WERI-Rb-1 (cell line): ENCODE data around the gene UBR3.
"Not testable (repeated sequence)": the region's sequence is repeated elsewhere in the genome, so short reads cannot be mapped to it uniquely, and the experiment has no call there.

Experiments used
- DNase-seq: peaks from one replicate; pipeline ENCODE4 v3.0.0-alpha.2; 2020
- H3K27ac ChIP-seq: fragments of 250-450 bp; sonication (Bioruptor Pico); 2 replicates; pipeline ENCODE4 v1.5.1; 2020; ENCODE audit warnings: mild to moderate bottlenecking, moderate library complexity
- H3K27me3 ChIP-seq: fragments of 250-450 bp; sonication (Bioruptor Pico); 2 replicates; pipeline ENCODE4 v1.5.1; 2021; ENCODE audit warnings: mild to moderate bottlenecking, low read depth, moderate library complexity; ENCODE audit not compliant: insufficient read depth, severe bottlenecking
- H3K36me3 ChIP-seq: fragments of 250-450 bp; sonication (Bioruptor Pico); 2 replicates; pipeline ENCODE4 v1.5.1; 2020; ENCODE audit warnings: mild to moderate bottlenecking, moderate library complexity
- H3K4me3 ChIP-seq: 2 replicates; pipeline ENCODE4 v1.5.1; 2011; ENCODE audit warnings: low read depth, mild to moderate bottlenecking, control low read depth, low read length
- H3K9me3 ChIP-seq: fragments of 250-450 bp; sonication (Bioruptor Pico); 2 replicates; pipeline ENCODE4 v1.5.1; 2021; ENCODE audit warnings: mild to moderate bottlenecking, moderate library complexity; ENCODE audit not compliant: severe bottlenecking
- CTCF ChIP-seq: IDR thresholded peaks from 2 replicates; pipeline ENCODE4 v1.5.1; 2011; ENCODE audit warnings: low read depth, mild to moderate bottlenecking, control low read depth, inconsistent platforms, low read length

UBR3 gene

GRCh38 chr2:169834401-169834800 is 7.1 kb downstream of the UBR3 start:
- Histone ChIP-seq H3K4me3 (no peak overlapping the region), H3K9me3 (no peaks in the 10 kb centered on the region), H3K27ac (no peak overlapping the region), H3K36me3 (peaks cover 9% of the 10 kb centered on the region), H3K27me3 (no peaks in the 10 kb centered on the region)
- TF ChIP-seq CTCF = no peak
- no peak for DNase-seq

DNA sequence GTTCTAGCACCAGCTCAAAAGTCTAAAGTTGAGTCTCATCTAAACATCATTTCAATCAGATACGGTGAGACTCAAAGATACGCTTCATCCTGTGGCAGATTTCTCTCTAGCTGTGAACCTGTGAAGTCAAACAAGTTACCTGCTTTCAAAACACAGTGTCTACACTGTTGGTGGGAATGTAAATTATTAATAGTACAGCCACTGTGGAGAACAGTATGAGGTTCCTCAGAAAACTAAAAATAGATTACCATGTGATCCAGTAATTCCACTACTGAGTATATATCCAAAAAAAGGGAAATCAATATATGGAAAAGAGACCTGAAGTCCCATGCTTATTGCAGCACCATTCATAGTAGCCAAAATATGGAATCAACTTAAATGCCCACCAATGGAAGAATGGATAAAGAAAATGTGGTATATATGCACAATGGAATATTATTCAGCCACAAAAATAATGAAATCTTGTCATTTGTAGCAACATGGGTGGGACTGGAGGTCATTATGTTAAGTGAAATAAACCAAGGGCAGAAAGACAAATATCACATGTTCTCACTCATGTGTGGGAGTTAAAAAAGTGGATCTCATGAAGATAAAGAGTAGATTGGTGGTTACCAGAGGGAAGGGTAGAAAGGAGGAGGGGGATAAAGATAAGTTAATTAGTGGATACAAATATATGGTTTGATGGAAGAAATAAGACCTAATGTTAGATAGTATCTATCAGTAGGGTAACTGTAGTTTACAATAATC is 11.7 kb downstream of the UBR3 start:
- H3K9me3 ChIP-seq = no peaks in the 10 kb centered on the region
- H3K27me3 ChIP-seq = no peaks in the 10 kb centered on the region
- DNase-seq = no peak
- H3K4me3 ChIP-seq = no peak overlapping the region
- no peak for TF ChIP-seq CTCF
- peaks cover 6% of the 10 kb centered on the region for H3K36me3 ChIP-seq
- H3K27ac ChIP-seq = no peak overlapping the region

GRCh38 chr2:169839954-169840746 is 12.9 kb downstream of the UBR3 start:
- Histone ChIP-seq H3K36me3 (peaks cover 6% of the 10 kb centered on the region), H3K27me3 (no peaks in the 10 kb centered on the region), H3K27ac (no peak overlapping the region), H3K9me3 (no peaks in the 10 kb centered on the region), H3K4me3 (no peak overlapping the region)
- TF ChIP-seq CTCF = peak; percentile 11; the same call in 1 of the 2 replicates
- DNase-seq = no peak

DNA sequence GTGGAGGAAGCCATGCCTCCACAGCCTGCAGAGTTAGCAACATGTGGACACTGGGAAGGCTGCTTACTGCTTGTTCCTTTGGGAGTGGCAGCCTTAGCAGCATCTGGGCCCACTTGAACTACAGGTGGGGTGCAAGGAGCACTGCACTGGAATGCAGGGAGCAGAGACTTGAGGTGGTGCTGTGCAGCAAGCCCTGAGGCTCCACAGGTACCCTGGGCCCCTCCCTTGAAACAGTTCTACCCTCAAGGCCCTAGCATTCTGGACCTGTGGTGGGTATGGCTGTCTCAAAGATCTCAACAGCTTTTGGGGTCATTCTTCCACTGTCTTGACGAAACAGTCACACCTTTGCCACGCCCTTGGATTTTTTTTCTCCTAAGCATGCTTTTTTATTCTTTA is 13.5 kb downstream of the UBR3 start:
- no peak for DNase-seq
- peaks cover 6% of the 10 kb centered on the region for H3K36me3 ChIP-seq
- no peaks in the 10 kb centered on the region for H3K9me3 ChIP-seq
- H3K27ac ChIP-seq = no peak overlapping the region
- no peaks in the 10 kb centered on the region for H3K27me3 ChIP-seq
- H3K4me3 ChIP-seq = no peak overlapping the region
- no peak for TF ChIP-seq CTCF

GRCh38 chr2:169841625-169842024 is 14.4 kb downstream of the UBR3 start:
- H3K27me3 ChIP-seq, DNase-seq, H3K27ac ChIP-seq, H3K4me3 ChIP-seq, H3K36me3 ChIP-seq, H3K9me3 ChIP-seq: not testable (repeated sequence)

DNA sequence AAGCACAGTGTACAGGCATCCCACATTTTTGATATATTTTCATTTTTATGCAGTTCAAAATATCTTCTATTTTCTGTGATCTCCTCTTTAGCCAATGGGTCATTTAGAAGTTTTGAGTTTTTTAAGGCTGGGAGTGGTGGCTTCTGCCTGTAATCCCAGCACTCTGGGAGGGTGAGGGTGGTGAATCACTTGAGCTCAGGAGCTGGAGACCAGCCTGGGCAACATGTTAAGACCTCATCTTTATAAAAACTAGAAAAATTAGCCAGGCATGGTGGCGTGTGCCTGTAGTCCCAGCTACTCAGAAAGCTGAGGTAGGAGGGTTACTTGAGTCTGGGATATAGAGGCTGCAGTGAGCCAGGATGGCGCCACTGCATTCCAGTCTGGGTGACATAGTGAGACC is 17.8 kb downstream of the UBR3 start:
- no peaks in the 10 kb centered on the region for H3K27me3 ChIP-seq
- H3K9me3 ChIP-seq = no peaks in the 10 kb centered on the region
- peaks cover 9% of the 10 kb centered on the region for H3K36me3 ChIP-seq
- TF ChIP-seq CTCF = no peak
- no peak overlapping the region for H3K27ac ChIP-seq
- DNase-seq = no peak
- no peak overlapping the region for H3K4me3 ChIP-seq

DNA sequence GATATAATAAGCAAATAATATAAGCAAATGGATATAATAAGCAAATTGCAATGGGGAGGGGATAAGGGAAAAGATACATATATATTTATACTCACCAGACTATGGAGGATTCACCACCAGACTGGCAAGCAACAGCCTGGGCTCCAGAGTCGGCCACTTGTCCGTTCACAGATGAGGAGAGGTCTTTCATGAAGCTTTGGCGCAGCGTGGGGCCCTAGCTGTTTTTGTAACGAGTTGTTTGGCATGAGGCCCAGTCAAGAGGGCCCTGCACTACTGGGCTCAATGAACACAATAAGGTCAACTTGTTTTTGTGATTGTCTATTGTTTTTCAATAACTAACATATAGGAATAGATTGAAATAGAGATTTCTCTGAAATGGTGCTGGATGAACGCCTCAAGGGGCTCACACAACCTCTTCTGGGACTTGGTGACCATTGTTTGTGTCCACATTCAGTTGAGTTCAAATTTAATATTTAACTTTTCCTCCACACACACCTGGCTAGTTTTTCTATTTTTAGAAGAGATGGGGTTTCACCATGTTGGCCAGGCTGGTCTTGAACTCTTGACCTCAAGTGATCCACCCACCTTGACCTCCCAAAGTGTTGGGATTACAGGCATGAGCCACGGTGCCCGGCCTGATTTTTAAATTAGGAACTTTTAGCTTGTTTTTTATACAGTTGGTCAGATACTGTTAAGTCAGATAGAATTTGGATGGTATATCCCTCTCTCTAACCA is 21.9 kb downstream of the UBR3 start:
- not testable (repeated sequence) for H3K4me3 ChIP-seq, H3K36me3 ChIP-seq, H3K27ac ChIP-seq, H3K9me3 ChIP-seq, H3K27me3 ChIP-seq, DNase-seq
